Upper lobe of left lung (tissue), 4 donors: ENCODE results near the gene CNTNAP4.

ENCODE experiments used
- EP300 ChIP-seq, 4 donors: sonication (generic); formaldehyde crosslinking; IDR thresholded peaks; one replicate each; pipeline ENCODE4 v1.5.1; 2017; ENCODE audit warnings: antibody characterized with exemption in 4 of 4, control low read depth in 2 of 4
- POLR2A ChIP-seq, 4 donors: fragments of 450-650 bp; IDR thresholded peaks; one replicate each; pipeline ENCODE4 v1.5.1; 2016 to 2017; ENCODE audit warnings: antibody characterized with exemption in 4 of 4, mild to moderate bottlenecking in 2 of 4
- POLR2AphosphoS5 ChIP-seq, 2 donors: sonication (generic); formaldehyde crosslinking; IDR thresholded peaks; one replicate each; pipeline ENCODE4 v1.5.1; 2017; ENCODE audit warnings: antibody characterized with exemption in 2 of 2
- TF ChIP-seq, protein P1 (sequence below), 6 experiments: fragments of 450-650 bp in 4 of 6; fragments of 200-600 bp in 2 of 6; sonication (generic) in 2 of 6; IDR thresholded peaks; one replicate each; pipeline ENCODE4 v1.5.1; 2016 to 2019; ENCODE audit warnings: antibody characterized with exemption in 6 of 6

GRCh38 chr16:76478105-76478504, 200.9 kb downstream of the CNTNAP4 start:
- TF ChIP-seq, protein P1, sequence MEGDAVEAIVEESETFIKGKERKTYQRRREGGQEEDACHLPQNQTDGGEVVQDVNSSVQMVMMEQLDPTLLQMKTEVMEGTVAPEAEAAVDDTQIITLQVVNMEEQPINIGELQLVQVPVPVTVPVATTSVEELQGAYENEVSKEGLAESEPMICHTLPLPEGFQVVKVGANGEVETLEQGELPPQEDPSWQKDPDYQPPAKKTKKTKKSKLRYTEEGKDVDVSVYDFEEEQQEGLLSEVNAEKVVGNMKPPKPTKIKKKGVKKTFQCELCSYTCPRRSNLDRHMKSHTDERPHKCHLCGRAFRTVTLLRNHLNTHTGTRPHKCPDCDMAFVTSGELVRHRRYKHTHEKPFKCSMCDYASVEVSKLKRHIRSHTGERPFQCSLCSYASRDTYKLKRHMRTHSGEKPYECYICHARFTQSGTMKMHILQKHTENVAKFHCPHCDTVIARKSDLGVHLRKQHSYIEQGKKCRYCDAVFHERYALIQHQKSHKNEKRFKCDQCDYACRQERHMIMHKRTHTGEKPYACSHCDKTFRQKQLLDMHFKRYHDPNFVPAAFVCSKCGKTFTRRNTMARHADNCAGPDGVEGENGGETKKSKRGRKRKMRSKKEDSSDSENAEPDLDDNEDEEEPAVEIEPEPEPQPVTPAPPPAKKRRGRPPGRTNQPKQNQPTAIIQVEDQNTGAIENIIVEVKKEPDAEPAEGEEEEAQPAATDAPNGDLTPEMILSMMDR (IDR thresholded peaks at IDR 0.05) = no peak
- TF ChIP-seq EP300 (IDR thresholded peaks at IDR 0.05) (no peak), POLR2AphosphoS5 (IDR thresholded peaks at IDR 0.05) (no peak), POLR2A (IDR thresholded peaks at IDR 0.05) (no peak)
